GM23338 (cell line): ENCODE measurements around the gene NOP10. TPM values are rescaled to one million over a fixed set of nuclear protein-coding genes. Genes with fewer than 3 reads are reported as not detected.

Experiments
- ATAC-seq: fragments of 200-7000 bp; cut with Tn5 transposase; 3 replicates; pipeline ENCODE4 v1.9.1; 2020
- DNase-seq: peaks from one replicate; pipeline ENCODE4 v3.0.0-alpha.2; 2015; ENCODE audit warnings: low spot score
- H2AFZ ChIP-seq: fragments of 200-600 bp; sonication (generic); 2 replicates; pipeline ENCODE4 v1.8.0; 2016; ENCODE audit warnings: antibody characterized with exemption, mild to moderate bottlenecking, moderate library complexity
- H3F3A ChIP-seq: fragments of 200-600 bp; sonication (generic); replicated peaks from 2 replicates; pipeline ENCODE4 v1.8.0; 2017; ENCODE audit warnings: antibody characterized with exemption, mixed run types, low read depth
- H3K27ac ChIP-seq: fragments of 200-600 bp; sonication (generic); 2 replicates; pipeline ENCODE4 v1.6.1; 2016; ENCODE audit warnings: low read depth
- H3K27me3 ChIP-seq: fragments of 200-600 bp; sonication (generic); 2 replicates; pipeline ENCODE4 v1.8.0; 2016; ENCODE audit warnings: mild to moderate bottlenecking, mixed run types, moderate library complexity; ENCODE audit not compliant: insufficient read depth
- H3K36me3 ChIP-seq: fragments of 200-600 bp; sonication (generic); 2 replicates; pipeline ENCODE4 v1.8.0; 2016; ENCODE audit warnings: mild to moderate bottlenecking; ENCODE audit not compliant: insufficient read depth
- H3K4me1 ChIP-seq: fragments of 200-600 bp; sonication (generic); 2 replicates; pipeline ENCODE4 v1.8.0; 2016; ENCODE audit warnings: mild to moderate bottlenecking, moderate library complexity; ENCODE audit not compliant: insufficient read depth
- H3K4me2 ChIP-seq: fragments of 200-600 bp; sonication (generic); 2 replicates; pipeline ENCODE4 v1.7.1; 2017; ENCODE audit warnings: mixed run types
- H3K4me3 ChIP-seq: fragments of 200-600 bp; sonication (generic); 2 replicates; pipeline ENCODE4 v1.6.1; 2016; ENCODE audit warnings: mixed run types
- H3K79me2 ChIP-seq: fragments of 200-600 bp; sonication (generic); replicated peaks from 2 replicates; pipeline ENCODE4 v1.8.0; 2017; ENCODE audit warnings: mild to moderate bottlenecking; ENCODE audit not compliant: insufficient read depth
- H3K9me2 ChIP-seq: fragments of 200-600 bp; sonication (generic); 2 replicates; pipeline ENCODE4 v1.8.0; 2017; ENCODE audit not compliant: insufficient read depth
- H4K20me1 ChIP-seq: fragments of 200-600 bp; sonication (generic); replicated peaks from 2 replicates; pipeline ENCODE4 v1.8.0; 2017; ENCODE audit warnings: mild to moderate bottlenecking; ENCODE audit not compliant: insufficient read depth
- H3K27ac Mint-ChIP-seq: 2 replicates; pipeline ENCODE4 v1.8.0; 2020; ENCODE audit warnings: inconsistent platforms, mild to moderate bottlenecking, moderate library complexity, mixed read lengths
- H3K27me3 Mint-ChIP-seq: 3 replicates; pipeline ENCODE4 v1.8.0; 2022; ENCODE audit warnings: low read depth, mild to moderate bottlenecking, moderate library complexity, mixed read lengths, inconsistent platforms; ENCODE audit not compliant: insufficient read depth, poor library complexity
- H3K36me3 Mint-ChIP-seq: 3 replicates; pipeline ENCODE4 v1.8.0; 2021; ENCODE audit warnings: low read depth, mild to moderate bottlenecking, inconsistent platforms, moderate library complexity, mixed read lengths
- H3K4me1 Mint-ChIP-seq: 3 replicates; pipeline ENCODE4 v1.8.0; 2020; ENCODE audit warnings: mild to moderate bottlenecking, inconsistent platforms, mixed read lengths
- H3K4me3 Mint-ChIP-seq: 3 replicates; pipeline ENCODE4 v1.8.0; 2021; ENCODE audit warnings: moderate library complexity, mild to moderate bottlenecking, inconsistent platforms, mixed read lengths
- H3K9me3 Mint-ChIP-seq: 3 replicates; pipeline ENCODE4 v1.8.0; 2020; ENCODE audit warnings: moderate library complexity, mild to moderate bottlenecking, inconsistent platforms, mixed read lengths
- CREB1 ChIP-seq: fragments of 250-450 bp; sonication (Bioruptor Pico); IDR thresholded peaks from 2 replicates; pipeline ENCODE4 v1.5.0; 2020; ENCODE audit warnings: low read depth, mild to moderate bottlenecking, moderate library complexity
- ETS1 ChIP-seq: IDR thresholded peaks from 2 replicates; pipeline ENCODE4 v1.6.1; 2016; ENCODE audit warnings: antibody characterized with exemption
- EZH2phosphoT487 ChIP-seq: fragments of 200-600 bp; sonication (generic); IDR thresholded peaks from one replicate; pipeline ENCODE4 v1.8.1; 2018; ENCODE audit warnings: antibody characterized with exemption; ENCODE audit not compliant: unreplicated experiment
- NANOG ChIP-seq: IDR thresholded peaks from 2 replicates; pipeline ENCODE4 v1.6.1; 2016; ENCODE audit warnings: antibody characterized with exemption, borderline replicate concordance
- POLR2AphosphoS5 ChIP-seq: IDR thresholded peaks from 2 replicates; pipeline ENCODE4 v1.6.1; 2016; ENCODE audit warnings: antibody characterized with exemption, low read depth
- ZNF114 ChIP-seq: fragments of 250-450 bp; sonication (Bioruptor Pico); IDR thresholded peaks from 2 replicates; pipeline ENCODE4 v1.5.0; 2020; ENCODE audit warnings: mild to moderate bottlenecking, moderate library complexity
- polyA plus RNA-seq: library from polyadenylated mRNA; unstranded; fragments of >200 nt; fragmentation: Nextera tagmentation; extraction: Ambion mirVana; gene quantifications from 2 replicates; pipeline ENCODE4 v1.2.1, GENCODE V29; 2016
- total RNA-seq: library from RNA; depleted of rRNA; stranded (reverse); fragments of >200 nt; shearing (Covaris generic); gene quantifications from 2 replicates; pipeline ENCODE4 v1.2.3, GENCODE V29; 2014
- TF ChIP-seq, protein P1 (sequence below): fragments of 250-450 bp; sonication (Bioruptor Pico); IDR thresholded peaks from 2 replicates; pipeline ENCODE4 v1.5.0; 2020; ENCODE audit warnings: mild to moderate bottlenecking, moderate library complexity
- TF ChIP-seq, protein P2 (sequence below), 2 experiments: fragments of 200-600 bp in 1 of 2; sonication (generic) in 1 of 2; conservative IDR thresholded peaks; 2 replicates each; pipeline versions ENCODE4 v1.5.1 to v1.6.1; 2016 to 2017; ENCODE audit warnings: antibody characterized with exemption in 2 of 2, low read depth in 2 of 2, mild to moderate bottlenecking in 2 of 2, moderate library complexity in 1 of 2

The NOP10 gene
- total and polyA plus RNA-seq, 2 experiments from 2014 or later: 417 to 718 TPM

DNA sequence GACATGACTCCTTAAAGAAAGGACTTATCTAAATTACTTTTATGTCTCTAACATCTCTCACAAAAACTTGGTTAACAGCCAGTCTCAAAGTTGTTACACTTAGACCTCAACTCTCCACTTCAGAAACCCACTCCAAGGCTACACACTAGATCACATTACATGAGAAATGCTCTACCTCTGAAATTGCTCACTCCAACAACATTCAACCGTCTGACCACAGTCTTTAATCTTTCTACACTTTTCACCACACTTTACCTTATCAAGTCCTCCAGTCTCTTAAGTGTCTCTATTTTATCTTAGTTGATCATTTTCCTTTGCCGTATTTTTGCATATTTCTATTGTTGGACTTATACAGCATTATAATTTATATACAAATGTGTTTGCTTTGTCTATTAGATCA, 11.1 kb downstream of the NOP10 start (continued):
- TF ChIP-seq, protein P1, sequence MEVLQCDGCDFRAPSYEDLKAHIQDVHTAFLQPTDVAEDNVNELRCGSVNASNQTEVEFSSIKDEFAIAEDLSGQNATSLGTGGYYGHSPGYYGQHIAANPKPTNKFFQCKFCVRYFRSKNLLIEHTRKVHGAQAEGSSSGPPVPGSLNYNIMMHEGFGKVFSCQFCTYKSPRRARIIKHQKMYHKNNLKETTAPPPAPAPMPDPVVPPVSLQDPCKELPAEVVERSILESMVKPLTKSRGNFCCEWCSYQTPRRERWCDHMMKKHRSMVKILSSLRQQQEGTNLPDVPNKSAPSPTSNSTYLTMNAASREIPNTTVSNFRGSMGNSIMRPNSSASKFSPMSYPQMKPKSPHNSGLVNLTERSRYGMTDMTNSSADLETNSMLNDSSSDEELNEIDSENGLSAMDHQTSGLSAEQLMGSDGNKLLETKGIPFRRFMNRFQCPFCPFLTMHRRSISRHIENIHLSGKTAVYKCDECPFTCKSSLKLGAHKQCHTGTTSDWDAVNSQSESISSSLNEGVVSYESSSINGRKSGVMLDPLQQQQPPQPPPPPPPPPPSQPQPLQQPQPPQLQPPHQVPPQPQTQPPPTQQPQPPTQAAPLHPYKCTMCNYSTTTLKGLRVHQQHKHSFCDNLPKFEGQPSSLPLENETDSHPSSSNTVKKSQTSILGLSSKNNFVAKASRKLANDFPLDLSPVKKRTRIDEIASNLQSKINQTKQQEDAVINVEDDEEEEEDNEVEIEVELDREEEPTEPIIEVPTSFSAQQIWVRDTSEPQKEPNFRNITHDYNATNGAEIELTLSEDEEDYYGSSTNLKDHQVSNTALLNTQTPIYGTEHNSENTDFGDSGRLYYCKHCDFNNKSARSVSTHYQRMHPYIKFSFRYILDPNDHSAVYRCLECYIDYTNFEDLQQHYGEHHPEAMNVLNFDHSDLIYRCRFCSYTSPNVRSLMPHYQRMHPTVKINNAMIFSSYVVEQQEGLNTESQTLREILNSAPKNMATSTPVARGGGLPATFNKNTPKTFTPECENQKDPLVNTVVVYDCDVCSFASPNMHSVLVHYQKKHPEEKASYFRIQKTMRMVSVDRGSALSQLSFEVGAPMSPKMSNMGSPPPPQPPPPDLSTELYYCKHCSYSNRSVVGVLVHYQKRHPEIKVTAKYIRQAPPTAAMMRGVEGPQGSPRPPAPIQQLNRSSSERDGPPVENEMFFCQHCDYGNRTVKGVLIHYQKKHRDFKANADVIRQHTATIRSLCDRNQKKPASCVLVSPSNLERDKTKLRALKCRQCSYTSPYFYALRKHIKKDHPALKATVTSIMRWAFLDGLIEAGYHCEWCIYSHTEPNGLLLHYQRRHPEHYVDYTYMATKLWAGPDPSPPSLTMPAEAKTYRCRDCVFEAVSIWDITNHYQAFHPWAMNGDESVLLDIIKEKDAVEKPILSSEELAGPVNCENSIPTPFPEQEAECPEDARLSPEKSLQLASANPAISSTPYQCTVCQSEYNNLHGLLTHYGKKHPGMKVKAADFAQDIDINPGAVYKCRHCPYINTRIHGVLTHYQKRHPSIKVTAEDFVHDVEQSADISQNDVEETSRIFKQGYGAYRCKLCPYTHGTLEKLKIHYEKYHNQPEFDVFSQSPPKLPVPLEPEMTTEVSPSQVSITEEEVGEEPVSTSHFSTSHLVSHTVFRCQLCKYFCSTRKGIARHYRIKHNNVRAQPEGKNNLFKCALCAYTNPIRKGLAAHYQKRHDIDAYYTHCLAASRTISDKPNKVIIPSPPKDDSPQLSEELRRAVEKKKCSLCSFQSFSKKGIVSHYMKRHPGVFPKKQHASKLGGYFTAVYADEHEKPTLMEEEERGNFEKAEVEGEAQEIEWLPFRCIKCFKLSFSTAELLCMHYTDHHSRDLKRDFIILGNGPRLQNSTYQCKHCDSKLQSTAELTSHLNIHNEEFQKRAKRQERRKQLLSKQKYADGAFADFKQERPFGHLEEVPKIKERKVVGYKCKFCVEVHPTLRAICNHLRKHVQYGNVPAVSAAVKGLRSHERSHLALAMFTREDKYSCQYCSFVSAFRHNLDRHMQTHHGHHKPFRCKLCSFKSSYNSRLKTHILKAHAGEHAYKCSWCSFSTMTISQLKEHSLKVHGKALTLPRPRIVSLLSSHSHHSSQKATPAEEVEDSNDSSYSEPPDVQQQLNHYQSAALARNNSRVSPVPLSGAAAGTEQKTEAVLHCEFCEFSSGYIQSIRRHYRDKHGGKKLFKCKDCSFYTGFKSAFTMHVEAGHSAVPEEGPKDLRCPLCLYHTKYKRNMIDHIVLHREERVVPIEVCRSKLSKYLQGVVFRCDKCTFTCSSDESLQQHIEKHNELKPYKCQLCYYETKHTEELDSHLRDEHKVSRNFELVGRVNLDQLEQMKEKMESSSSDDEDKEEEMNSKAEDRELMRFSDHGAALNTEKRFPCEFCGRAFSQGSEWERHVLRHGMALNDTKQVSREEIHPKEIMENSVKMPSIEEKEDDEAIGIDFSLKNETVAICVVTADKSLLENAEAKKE (CRISPR knock-in tag): no peak
- TF ChIP-seq, protein P2, sequence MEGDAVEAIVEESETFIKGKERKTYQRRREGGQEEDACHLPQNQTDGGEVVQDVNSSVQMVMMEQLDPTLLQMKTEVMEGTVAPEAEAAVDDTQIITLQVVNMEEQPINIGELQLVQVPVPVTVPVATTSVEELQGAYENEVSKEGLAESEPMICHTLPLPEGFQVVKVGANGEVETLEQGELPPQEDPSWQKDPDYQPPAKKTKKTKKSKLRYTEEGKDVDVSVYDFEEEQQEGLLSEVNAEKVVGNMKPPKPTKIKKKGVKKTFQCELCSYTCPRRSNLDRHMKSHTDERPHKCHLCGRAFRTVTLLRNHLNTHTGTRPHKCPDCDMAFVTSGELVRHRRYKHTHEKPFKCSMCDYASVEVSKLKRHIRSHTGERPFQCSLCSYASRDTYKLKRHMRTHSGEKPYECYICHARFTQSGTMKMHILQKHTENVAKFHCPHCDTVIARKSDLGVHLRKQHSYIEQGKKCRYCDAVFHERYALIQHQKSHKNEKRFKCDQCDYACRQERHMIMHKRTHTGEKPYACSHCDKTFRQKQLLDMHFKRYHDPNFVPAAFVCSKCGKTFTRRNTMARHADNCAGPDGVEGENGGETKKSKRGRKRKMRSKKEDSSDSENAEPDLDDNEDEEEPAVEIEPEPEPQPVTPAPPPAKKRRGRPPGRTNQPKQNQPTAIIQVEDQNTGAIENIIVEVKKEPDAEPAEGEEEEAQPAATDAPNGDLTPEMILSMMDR (conservative IDR thresholded peaks at IDR 0.05; ENCODE audit: low read depth in 2 of 2): no peak
- no peak for TF ChIP-seq NANOG
- TF ChIP-seq ETS1: no peak

GRCh38 chr15:34330279-34330678, 12.7 kb downstream of the NOP10 start:
- no peak overlapping the region for H3K4me3 Mint-ChIP-seq
- H4K20me1 ChIP-seq: no peaks in the 10 kb centered on the region; the same call in 1 of the 2 replicates
- no peak overlapping the region for H3K4me2 ChIP-seq
- no peak for DNase-seq
- H3K27me3 Mint-ChIP-seq: no peaks in the 10 kb centered on the region
- H3K4me1 ChIP-seq: no peaks in the 10 kb centered on the region
- no peak for ATAC-seq
- no peaks in the 10 kb centered on the region for H3K9me2 ChIP-seq
- H3K27ac Mint-ChIP-seq: no peak overlapping the region
- no peaks in the 10 kb centered on the region for H3K36me3 Mint-ChIP-seq
- no peaks in the 10 kb centered on the region for H3K27me3 ChIP-seq
- no peaks in the 10 kb centered on the region for H3K79me2 ChIP-seq
- H3F3A ChIP-seq: no peaks in the 10 kb centered on the region
- H3K9me3 Mint-ChIP-seq: no peaks in the 10 kb centered on the region
- no peaks in the 10 kb centered on the region for H3K36me3 ChIP-seq
- H2AFZ ChIP-seq: no peak overlapping the region
- H3K27ac ChIP-seq: no peak overlapping the region
- H3K4me1 Mint-ChIP-seq: no peaks in the 10 kb centered on the region
- no peak overlapping the region for H3K4me3 ChIP-seq
- no peak for TF ChIP-seq CREB1 (CRISPR knock-in tag)
- TF ChIP-seq EZH2phosphoT487: no peak
- no peak for TF ChIP-seq POLR2AphosphoS5
- no peak for TF ChIP-seq ZNF114 (CRISPR knock-in tag)
